22Rv1 (cell line): ENCODE measurements around the gene CDT1.
A peak's percentile ranks its signal among the peaks of the same experiment; 100 is the strongest.

Experiments used
- H3K27ac ChIP-seq: fragments of 450-650 bp; 2 replicates; pipeline ENCODE4 v1.5.1; 2017
- ZFX ChIP-seq: fragments of 450-650 bp; IDR thresholded peaks from 2 replicates; pipeline ENCODE4 v1.6.1; 2017; ENCODE audit warnings: antibody characterized with exemption, borderline replicate concordance
- TF ChIP-seq, protein P1 (sequence below): fragments of 450-650 bp; IDR thresholded peaks from 2 replicates; pipeline ENCODE4 v1.5.1; 2017; ENCODE audit warnings: mild to moderate bottlenecking

Gene CDT1

DNA sequence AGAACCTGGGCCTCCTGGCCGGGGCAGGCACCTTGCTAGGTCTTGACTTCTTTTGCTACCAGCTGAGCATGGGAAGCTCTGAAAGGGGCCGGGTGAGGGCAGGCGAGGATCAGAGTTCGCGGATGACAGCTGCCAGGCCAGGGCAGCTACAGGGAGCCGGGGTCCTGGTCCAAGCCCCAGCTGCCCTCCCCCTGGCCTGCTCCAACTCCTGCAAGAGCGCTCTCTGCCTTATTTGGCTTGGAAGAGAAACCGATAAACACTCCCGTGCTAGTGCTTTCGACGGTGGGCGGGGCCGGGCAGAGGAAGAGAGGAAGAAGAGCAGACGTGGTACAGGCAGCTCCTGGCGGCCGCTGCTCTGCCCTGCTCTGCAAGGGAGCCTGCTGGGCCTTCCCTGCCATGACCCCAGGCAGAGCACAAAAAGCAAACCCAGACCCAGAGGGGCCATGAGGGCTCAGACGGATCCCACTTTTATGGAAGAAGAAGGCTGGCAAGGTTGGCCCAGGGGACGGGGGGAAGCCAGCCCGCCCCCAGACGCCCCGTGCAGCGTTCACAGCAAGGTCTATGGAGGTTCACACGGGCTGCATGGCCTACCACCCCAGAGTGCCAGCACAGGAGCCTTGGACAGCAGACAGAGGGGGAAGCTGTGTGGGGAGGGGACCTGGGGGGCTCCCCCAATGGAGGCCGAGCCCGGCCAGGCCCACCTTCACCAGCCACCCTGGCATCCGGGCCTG, 44.2 kb upstream of the CDT1 start:
- peak overlapping the region; percentile 94 for H3K27ac ChIP-seq
- no peak for TF ChIP-seq ZFX
- TF ChIP-seq, protein P1, sequence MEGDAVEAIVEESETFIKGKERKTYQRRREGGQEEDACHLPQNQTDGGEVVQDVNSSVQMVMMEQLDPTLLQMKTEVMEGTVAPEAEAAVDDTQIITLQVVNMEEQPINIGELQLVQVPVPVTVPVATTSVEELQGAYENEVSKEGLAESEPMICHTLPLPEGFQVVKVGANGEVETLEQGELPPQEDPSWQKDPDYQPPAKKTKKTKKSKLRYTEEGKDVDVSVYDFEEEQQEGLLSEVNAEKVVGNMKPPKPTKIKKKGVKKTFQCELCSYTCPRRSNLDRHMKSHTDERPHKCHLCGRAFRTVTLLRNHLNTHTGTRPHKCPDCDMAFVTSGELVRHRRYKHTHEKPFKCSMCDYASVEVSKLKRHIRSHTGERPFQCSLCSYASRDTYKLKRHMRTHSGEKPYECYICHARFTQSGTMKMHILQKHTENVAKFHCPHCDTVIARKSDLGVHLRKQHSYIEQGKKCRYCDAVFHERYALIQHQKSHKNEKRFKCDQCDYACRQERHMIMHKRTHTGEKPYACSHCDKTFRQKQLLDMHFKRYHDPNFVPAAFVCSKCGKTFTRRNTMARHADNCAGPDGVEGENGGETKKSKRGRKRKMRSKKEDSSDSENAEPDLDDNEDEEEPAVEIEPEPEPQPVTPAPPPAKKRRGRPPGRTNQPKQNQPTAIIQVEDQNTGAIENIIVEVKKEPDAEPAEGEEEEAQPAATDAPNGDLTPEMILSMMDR = peak; percentile 24

DNA sequence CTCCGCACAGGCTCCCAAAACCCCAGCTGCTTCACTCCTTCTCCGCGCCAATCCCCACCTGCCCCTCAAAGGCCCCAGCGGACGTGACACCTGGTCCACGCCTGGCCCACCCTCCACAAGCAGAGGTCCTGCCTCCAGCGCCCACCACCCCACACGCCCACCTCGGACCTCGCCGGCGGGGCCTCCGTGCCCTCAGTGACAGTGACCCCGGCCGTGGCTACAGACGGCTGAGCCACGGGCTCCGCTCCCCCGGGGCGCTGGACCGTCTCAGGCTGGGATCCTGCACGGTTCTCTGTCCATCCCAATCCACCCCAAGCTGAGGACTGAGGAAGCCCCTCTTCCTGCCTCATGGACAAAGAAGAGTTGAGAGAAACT, 43.6 kb upstream of the CDT1 start:
- TF ChIP-seq ZFX = no peak
- TF ChIP-seq, protein P1 = no peak
- peak overlapping the region; percentile 94 for H3K27ac ChIP-seq

DNA sequence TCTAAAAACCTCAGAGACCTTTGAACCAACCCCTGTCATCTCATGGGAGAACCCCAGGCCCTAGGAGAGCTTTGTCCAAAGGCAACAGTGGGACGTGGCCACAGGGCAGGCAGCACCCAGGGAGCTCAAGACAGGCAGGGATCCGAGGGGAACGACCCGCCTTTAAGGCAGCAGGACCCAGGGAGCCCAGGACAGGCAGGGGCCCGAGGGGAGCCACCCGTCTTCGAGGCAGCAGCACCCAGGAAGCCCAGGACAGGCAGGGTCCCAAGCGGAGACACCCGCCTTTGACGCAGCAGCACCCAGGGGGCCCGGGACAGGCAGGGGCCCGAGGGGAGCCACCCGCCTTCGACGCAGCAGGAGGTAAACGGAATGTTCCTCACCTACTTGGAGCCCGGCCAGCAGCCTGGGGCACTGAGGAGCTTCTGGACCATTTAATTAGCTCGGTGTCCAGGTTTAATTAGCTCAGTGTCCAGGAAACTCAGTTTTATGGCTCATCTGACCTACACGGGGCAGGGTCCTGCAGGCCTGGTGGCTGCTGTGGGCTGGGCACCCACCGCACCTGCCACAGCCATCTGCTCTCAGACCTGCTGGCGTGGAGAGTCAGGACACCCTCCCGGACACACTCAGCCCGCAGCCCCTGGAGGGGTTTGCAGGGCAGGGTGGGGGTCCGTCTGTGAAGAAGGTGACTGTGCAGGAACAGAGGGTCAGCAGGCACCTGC, 43.0 kb upstream of the CDT1 start:
- TF ChIP-seq, protein P1 = no peak
- peak overlapping the region; percentile 94 for H3K27ac ChIP-seq

DNA sequence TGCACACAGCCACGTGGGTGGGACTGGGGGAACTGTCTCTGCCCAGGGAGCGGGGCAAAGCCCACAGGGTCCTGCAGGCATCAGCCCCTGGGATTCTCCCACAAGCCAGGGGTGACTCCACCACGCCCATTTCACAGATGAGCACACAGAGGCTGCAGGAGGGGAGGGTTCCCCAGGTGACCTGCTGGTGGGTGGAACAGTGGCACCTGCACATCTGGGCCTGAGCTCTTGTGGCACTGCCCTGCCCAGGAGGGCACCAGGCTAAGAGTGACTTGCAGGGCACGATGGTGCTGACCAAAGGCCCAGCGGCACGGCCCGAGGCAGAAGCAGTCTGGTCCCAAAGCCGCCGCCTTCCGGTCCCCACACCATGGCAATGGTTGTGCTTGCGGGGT, 42.5 kb upstream of the CDT1 start:
- peak overlapping the region; percentile 94 for H3K27ac ChIP-seq

DNA sequence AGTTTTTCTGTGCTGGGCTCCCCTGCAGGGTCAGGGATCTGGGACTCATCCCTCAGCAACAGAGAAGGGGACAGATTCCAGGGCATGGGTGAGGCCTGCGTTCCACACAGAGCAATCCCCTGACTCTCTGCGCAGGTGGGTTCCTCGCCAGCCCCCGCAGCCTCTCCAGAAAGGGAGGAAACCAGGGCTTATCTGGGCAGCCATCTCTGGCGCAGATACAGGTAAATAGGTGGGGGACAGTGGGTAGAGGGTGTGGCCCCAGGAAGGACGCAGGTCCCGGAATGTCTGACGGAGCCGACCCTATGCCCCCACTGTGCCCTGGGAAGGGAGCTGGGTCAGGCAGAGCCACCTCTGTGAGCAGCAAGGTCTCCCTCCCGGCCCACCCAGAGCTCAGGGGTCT, 41.8 kb upstream of the CDT1 start:
- peak overlapping the region; percentile 94 for H3K27ac ChIP-seq
- TF ChIP-seq, protein P1 = no peak
- no peak for TF ChIP-seq ZFX

More for the DNA sequence above, 42.5 kb upstream of the CDT1 start:
- TF ChIP-seq, protein P1 = no peak
- TF ChIP-seq ZFX = no peak

DNA sequence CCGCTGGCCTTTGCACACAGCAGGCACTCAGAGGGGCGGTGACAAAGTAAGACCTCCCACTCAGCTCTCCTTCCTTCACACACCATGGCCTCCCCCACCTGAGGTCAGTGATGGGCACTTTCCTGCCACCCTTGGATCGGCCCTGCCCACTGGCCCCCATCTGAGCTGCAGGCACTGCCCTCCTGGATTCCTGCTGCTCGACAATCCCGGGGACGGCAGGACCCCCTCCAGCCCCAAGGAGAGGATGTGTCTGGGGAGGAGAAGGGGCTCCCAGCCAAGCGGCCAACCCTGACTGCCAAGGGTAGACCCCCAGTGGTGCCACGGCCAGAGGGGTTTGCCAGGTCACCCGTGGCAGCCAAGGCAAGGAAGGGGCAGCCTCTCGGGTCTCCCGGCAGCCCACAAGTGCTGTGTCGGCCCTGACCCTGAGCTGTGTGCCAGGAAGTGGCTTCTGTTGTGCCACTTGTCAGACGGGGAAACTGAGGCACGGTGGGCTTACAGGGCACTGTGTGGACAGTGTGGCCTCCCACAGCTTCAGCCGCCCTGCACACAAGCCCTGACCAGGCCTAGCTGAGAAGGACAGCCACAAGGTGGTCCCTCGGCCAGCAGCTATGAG, 41.2 kb upstream of the CDT1 start:
- TF ChIP-seq, protein P1 = no peak
- no peak for TF ChIP-seq ZFX
- H3K27ac ChIP-seq = peak overlapping the region; percentile 94

DNA sequence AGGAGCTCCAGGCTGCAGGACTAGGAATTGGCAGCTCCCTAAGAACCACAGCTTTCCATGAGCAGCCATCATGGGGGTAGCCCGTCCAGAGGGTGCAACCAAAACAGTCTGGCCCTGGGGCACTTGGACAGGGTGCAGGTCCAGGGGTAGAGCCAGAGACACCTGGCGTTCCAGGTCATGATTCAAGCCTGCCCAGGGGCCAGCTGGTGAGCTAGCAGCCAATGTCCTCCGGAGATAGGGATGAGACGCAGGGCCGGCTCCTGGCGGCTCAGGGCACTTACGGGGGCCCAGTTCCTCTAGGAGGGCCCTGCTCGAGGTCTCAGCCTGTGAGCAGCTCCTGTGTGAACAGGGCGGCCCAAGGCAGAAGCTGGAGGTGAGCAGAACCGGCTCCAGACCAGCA, 40.6 kb upstream of the CDT1 start:
- peak overlapping the region; percentile 94 for H3K27ac ChIP-seq
- TF ChIP-seq ZFX = no peak
- TF ChIP-seq, protein P1 = no peak
